K562 (cell line): ENCODE results near the gene OXSR1. TPM values are rescaled to one million over a fixed set of nuclear protein-coding genes. Genes with fewer than 3 reads are reported as not detected.

Experiments used
- ATAC-seq: fragments of 200-7000 bp; cut with Tn5 transposase; 3 replicates; pipeline ENCODE4 v1.9.1; 2020; ENCODE audit warnings: moderate library complexity
- BruUV-seq: library from RNA; stranded (reverse); fragments of 400-500 nt; replicated peaks from 2 replicates; lab custom pipeline; 2021; lab: Mats Ljungman, UMichigan
- CTCF ChIA-PET: fragments of 300-600 bp; formaldehyde crosslinking; extraction: SDS; loops from one replicate; lab custom pipeline; 2021; ENCODE audit warnings: low intra/inter-chr PET ratio; lab: Yijun Ruan, JAX
- POLR2A ChIA-PET: fragments of 300-600, 350-650 bp; sonication (Branson Sonifier 250); formaldehyde crosslinking; extraction: SDS; loops from one replicate; lab custom pipeline; 2021; ENCODE audit warnings: antibody characterized with exemption, inconsistent platforms; lab: Yijun Ruan, JAX
- DNase-seq, 4 experiments: peaks; one replicate each; pipeline versions ENCODE4 v3.0.0 to v3.0.0-alpha.2; 2011 to 2018; ENCODE audit warnings: low spot score in 3 of 4, mixed read lengths in 3 of 4; ENCODE audit errors: extremely low read depth in 1 of 4
- FAIRE-seq: peaks from 2 replicates; lab custom pipeline; 2011; peaks lifted over from hg19 to GRCh38; lab: Jason Lieb, UNC
- H2AFZ ChIP-seq: 2 replicates; pipeline ENCODE4 v1.6.0; 2011; ENCODE audit warnings: low read depth, low read length, control low read depth, inconsistent platforms
- H3K27ac ChIP-seq: fragments of 200-600 bp; 3 replicates; pipeline ENCODE4 v1.8.0; 2011; ENCODE audit warnings: low read depth, mild to moderate bottlenecking, control low read depth, inconsistent platforms, low read length, moderate library complexity, mixed read lengths; ENCODE audit errors: extremely low read depth
- H3K27me3 ChIP-seq, 2 experiments: fragments of 300-600 bp in 1 of 2; 2 replicates in 1 of 2; 3 replicates in 1 of 2; pipeline versions ENCODE4 v1.6.0 to v1.8.0; 2011; ENCODE audit warnings: inconsistent platforms in 2 of 2, low read length in 2 of 2, mild to moderate bottlenecking in 1 of 2, mixed read lengths in 1 of 2, moderate library complexity in 1 of 2; ENCODE audit not compliant: control insufficient read depth in 2 of 2, insufficient read depth in 2 of 2
- H3K36me3 ChIP-seq: fragments of 300-600 bp; 3 replicates; pipeline ENCODE4 v1.8.0; 2011; ENCODE audit warnings: mild to moderate bottlenecking, low read length, inconsistent platforms; ENCODE audit not compliant: control insufficient read depth, insufficient read depth
- H3K4me1 ChIP-seq, 2 experiments: fragments of 200-600 bp in 1 of 2; replicated peaks in 1 of 2; 2 replicates in 1 of 2; 3 replicates in 1 of 2; pipeline versions ENCODE4 v1.5.1 to v1.8.0; 2011; ENCODE audit warnings: inconsistent platforms in 2 of 2, low read length in 2 of 2, mild to moderate bottlenecking in 1 of 2, mixed read lengths in 1 of 2, moderate library complexity in 1 of 2; ENCODE audit not compliant: control insufficient read depth in 2 of 2, insufficient read depth in 2 of 2
- H3K4me2 ChIP-seq: 2 replicates; pipeline ENCODE4 v1.6.1; 2011; ENCODE audit warnings: low read length, control low read depth, inconsistent platforms, mixed read lengths; ENCODE audit not compliant: insufficient read depth
- H3K4me3 ChIP-seq: fragments of 200-600 bp; sonication (generic), shearing (Covaris generic); 2 replicates; pipeline ENCODE4 v1.5.1; 2016; ENCODE audit warnings: control low read depth, inconsistent platforms
- H3K79me2 ChIP-seq: fragments of 200-600 bp; 3 replicates; pipeline ENCODE4 v1.8.0; 2011; ENCODE audit warnings: low read length, inconsistent platforms; ENCODE audit not compliant: control insufficient read depth, insufficient read depth
- H3K9ac ChIP-seq, 2 experiments: 2 replicates each; pipeline versions ENCODE4 v1.6.0 to v1.6.1; 2011; ENCODE audit warnings: low read depth in 2 of 2, low read length in 2 of 2, control low read depth in 1 of 2, inconsistent platforms in 1 of 2, mild to moderate bottlenecking in 1 of 2, mixed read lengths in 1 of 2; ENCODE audit not compliant: insufficient read depth in 1 of 2
- H3K9me1 ChIP-seq: one replicate; pipeline ENCODE4 v1.6.0; 2011; ENCODE audit warnings: inconsistent platforms, mild to moderate bottlenecking, low read length, moderate library complexity; ENCODE audit not compliant: control insufficient read depth, insufficient read depth
- H3K9me3 ChIP-seq: replicated peaks from 2 replicates; pipeline ENCODE4 v1.5.1; 2011; ENCODE audit warnings: low read depth, low read length, inconsistent platforms; ENCODE audit not compliant: control insufficient read depth, insufficient read depth
- H4K20me1 ChIP-seq: replicated peaks from 2 replicates; pipeline ENCODE4 v1.6.1; 2011; ENCODE audit warnings: low read length, inconsistent platforms, mixed read lengths; ENCODE audit not compliant: control insufficient read depth, insufficient read depth
- BDP1 ChIP-seq: IDR thresholded peaks from 3 replicates; pipeline ENCODE4 v1.6.1; 2011; ENCODE audit not compliant: insufficient read length, insufficient read depth
- CEBPB ChIP-seq: fragments of 450-650 bp; IDR thresholded peaks from 2 replicates; pipeline ENCODE4 v1.6.1; 2016; ENCODE audit warnings: missing genetic modification characterization, missing compliant biosample characterization
- DIDO1 ChIP-seq: fragments of 450-650 bp; IDR thresholded peaks from 2 replicates; pipeline ENCODE4 v1.6.1; 2016; ENCODE audit warnings: low read depth, missing biosample characterization, missing genetic modification characterization
- ETV5 ChIP-seq: sonication (generic); formaldehyde crosslinking; IDR thresholded peaks from 2 replicates; pipeline ENCODE4 v1.4.0; 2020; ENCODE audit warnings: low read depth, mild to moderate bottlenecking, missing genetic modification reagents
- JUNB ChIP-seq: fragments of 450-650 bp; formaldehyde crosslinking; conservative IDR thresholded peaks from 2 replicates; pipeline ENCODE4 v1.4.0; 2020; ENCODE audit warnings: mild to moderate bottlenecking
- KDM4B ChIP-seq, 2 experiments: fragments of 450-650 bp in 1 of 2; sonication (generic) in 1 of 2; IDR thresholded peaks; 2 replicates each; pipeline ENCODE4 v1.6.1; 2016 to 2017; ENCODE audit warnings: borderline replicate concordance in 2 of 2, antibody characterized with exemption in 1 of 2, low read depth in 1 of 2, mild to moderate bottlenecking in 1 of 2
- NR2C1 ChIP-seq, 2 experiments: fragments of 450-650 bp; IDR thresholded peaks; 2 replicates each; pipeline ENCODE4 v1.6.1; 2017; ENCODE audit warnings: mild to moderate bottlenecking in 2 of 2, antibody characterized with exemption in 1 of 2, inconsistent platforms in 1 of 2, missing compliant biosample characterization in 1 of 2, missing genetic modification characterization in 1 of 2
- PCBP1 ChIP-seq: fragments of 200-400 bp; formaldehyde crosslinking; IDR thresholded peaks from 2 replicates; pipeline ENCODE4 v1.6.1; 2018; ENCODE audit warnings: mild to moderate bottlenecking, low read depth, low read length; ENCODE audit not compliant: poor library complexity, severe bottlenecking
- TAF1 ChIP-seq: IDR thresholded peaks from 2 replicates; pipeline ENCODE4 v1.6.1; 2011; ENCODE audit warnings: mild to moderate bottlenecking, low read length, moderate library complexity; ENCODE audit not compliant: insufficient read depth, control insufficient read depth, severe bottlenecking; ENCODE audit errors: extremely low read depth
- TAF7 ChIP-seq: fragments of 450-650 bp; IDR thresholded peaks from 2 replicates; pipeline ENCODE4 v1.6.1; 2016; ENCODE audit warnings: missing genetic modification characterization, missing compliant biosample characterization
- TBP ChIP-seq: optimal IDR thresholded peaks from 2 replicates; pipeline ENCODE3; 2011; ENCODE audit warnings: low read depth, low read length, improper control_type of control experiment
- YY1 ChIP-seq, 3 experiments: IDR thresholded peaks; 2 replicates each; pipeline ENCODE4 v1.6.1; 2011; ENCODE audit warnings: low read length in 2 of 3, mild to moderate bottlenecking in 2 of 3, moderate library complexity in 2 of 3, borderline replicate concordance in 1 of 3, control low read depth in 1 of 3, low read depth in 1 of 3; ENCODE audit not compliant: insufficient read depth in 3 of 3, insufficient replicate concordance in 2 of 3, control insufficient read depth in 1 of 3, insufficient read length in 1 of 3; ENCODE audit errors: extremely low read depth in 1 of 3
- ZNF445 ChIP-seq: fragments of 250-450 bp; sonication (Bioruptor Pico); IDR thresholded peaks from 2 replicates; pipeline ENCODE4 v1.4.0; 2020; ENCODE audit warnings: low read depth, mild to moderate bottlenecking, moderate library complexity
- WGBS: fragments of 100-300 bp; shearing (Covaris generic); methylation state at CpG from one replicate; pipeline ENCODE4 v1.1.6; 2016; ENCODE audit warnings: low coverage, mixed read lengths; ENCODE audit not compliant: insufficient coverage; ENCODE audit errors: missing lambda C conversion rate; 5-methylcytosine and 5-hydroxymethylcytosine counted together
- in situ Hi-C: fragments of 300-500 bp; cut with MboI; formaldehyde crosslinking; loops from 4 replicates; pipeline ENCODE4 v1.15.0; 2018; ENCODE audit warnings: inconsistent platforms, mixed read lengths
- intact Hi-C: fragments of 100-400 bp; cut with micrococcal nuclease; formaldehyde crosslinking; loops from 2 replicates; pipeline ENCODE4 v1.14.2; 2022
- polyA plus RNA-seq, 8 experiments: library from polyadenylated mRNA; depleted of rRNA in 4 of 8; stranded (reverse) in 5 of 8; unstranded in 3 of 8; fragments of >200 nt; fragmentation: Nextera tagmentation in 2 of 8; fragmentation: Illumina TruSeq in 1 of 8; extraction: Ambion mirVana in 2 of 8; extraction: Trizol in 1 of 8; gene quantifications; 2 replicates each; pipeline versions ENCODE4 v1.2.1 to v1.2.3, GENCODE V29; 2011 to 2014; ENCODE audit warnings: inconsistent platforms in 1 of 8, missing spikeins in 1 of 8
- total RNA-seq, 7 experiments: library from RNA; depleted of rRNA in 6 of 7; stranded (reverse); fragments of >200 nt in 6 of 7; fragmentation: Illumina TruSeq in 2 of 7; extraction: Trizol in 2 of 7; gene quantifications; 2 replicates each; pipeline versions ENCODE4 v1.2.1 to v1.2.3, GENCODE V29; 2011 to 2021; ENCODE audit warnings: low replicate concordance in 1 of 7
- TF ChIP-seq, protein P1 (sequence below): sonication (generic); formaldehyde crosslinking; IDR thresholded peaks from 2 replicates; pipeline ENCODE4 v1.8.1; 2023; ENCODE audit warnings: mild to moderate bottlenecking, missing genetic modification reagents
- TF ChIP-seq, protein P2 (sequence below): sonication (generic); formaldehyde crosslinking; IDR thresholded peaks from 2 replicates; pipeline ENCODE4 v1.5.0; 2020; ENCODE audit warnings: missing genetic modification reagents

OXSR1 gene
- total and polyA plus RNA-seq, 9 of the 15 experiments (the other 6 are each of a cell fraction or from before 2014, with no cell fraction given) = 15.7 to 87.6 (median 48.7) TPM

GRCh38 chr3:38157117-38157516, 8.2 kb upstream of the OXSR1 start:
- H3K27me3 ChIP-seq = no peaks in the 10 kb centered on the region
- H3K36me3 ChIP-seq = no peaks in the 10 kb centered on the region
- no peak overlapping the region for H3K4me2 ChIP-seq
- no peaks in the 10 kb centered on the region for H4K20me1 ChIP-seq
- peaks cover 0 to 2% of the 10 kb centered on the region in 2 experiments; a peak in 1 of 5 replicates for H3K4me1 ChIP-seq
- H2AFZ ChIP-seq = peak overlapping the region; percentile 55
- 70% methylated on average over 2 of the region's 2 CpGs for WGBS
- in situ Hi-C loops = no loop called here
- BruUV-seq = no TSS peak
- H3K79me2 ChIP-seq = no peaks in the 10 kb centered on the region
- no peak overlapping the region for H3K4me3 ChIP-seq
- no peaks in the 10 kb centered on the region for H3K9me3 ChIP-seq
- POLR2A ChIA-PET = interaction anchor here (1.1 to 2.2 kb wide), 3 partner anchors 8 to 15 kb away, joined by 3 to 8 read pairs (median 5); partner anchors contain the start of gene OXSR1
- peak in 1 of 4 experiments; percentile 30 for DNase-seq
- intact Hi-C loops = no loop called here
- ATAC-seq = peak; percentile 44
- FAIRE-seq = no peak
- no peaks in the 10 kb centered on the region for H3K9me1 ChIP-seq
- H3K27ac ChIP-seq = no peak overlapping the region
- no peak overlapping the region for H3K9ac ChIP-seq
- no peak for TF ChIP-seq TAF1
- TF ChIP-seq JUNB (CRISPR knock-in tag) = no peak
- no peak for TF ChIP-seq NR2C1 (IDR thresholded peaks at IDR 0.05)
- no peak for TF ChIP-seq NR2C1 (tag; IDR thresholded peaks at IDR 0.05)
- no peak for TF ChIP-seq ETV5 (CRISPR knock-in tag)
- TF ChIP-seq PCBP1 = no peak
- no peak for TF ChIP-seq DIDO1 (tag)
- TF ChIP-seq YY1 (IDR thresholded peaks at IDR 0.05; ENCODE audit: borderline replicate concordance in 1 of 3, control insufficient read depth in 1 of 3, extremely low read depth in 1 of 3, insufficient read depth in 3 of 3, insufficient read length in 1 of 3, insufficient replicate concordance in 2 of 3, low read depth in 1 of 3, low read length in 2 of 3) = peak in 1 of 3 experiments; percentile 68
- TF ChIP-seq TAF7 (tag) = no peak
- TF ChIP-seq BDP1 = no peak
- TF ChIP-seq CEBPB (tag) = no peak
- no peak for TF ChIP-seq ZNF445 (CRISPR knock-in tag)
- no peak for TF ChIP-seq KDM4B (IDR thresholded peaks at IDR 0.05; ENCODE audit: borderline replicate concordance in 2 of 2, low read depth in 1 of 2)
- TF ChIP-seq, protein P1, sequence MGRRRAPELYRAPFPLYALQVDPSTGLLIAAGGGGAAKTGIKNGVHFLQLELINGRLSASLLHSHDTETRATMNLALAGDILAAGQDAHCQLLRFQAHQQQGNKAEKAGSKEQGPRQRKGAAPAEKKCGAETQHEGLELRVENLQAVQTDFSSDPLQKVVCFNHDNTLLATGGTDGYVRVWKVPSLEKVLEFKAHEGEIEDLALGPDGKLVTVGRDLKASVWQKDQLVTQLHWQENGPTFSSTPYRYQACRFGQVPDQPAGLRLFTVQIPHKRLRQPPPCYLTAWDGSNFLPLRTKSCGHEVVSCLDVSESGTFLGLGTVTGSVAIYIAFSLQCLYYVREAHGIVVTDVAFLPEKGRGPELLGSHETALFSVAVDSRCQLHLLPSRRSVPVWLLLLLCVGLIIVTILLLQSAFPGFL = no peak
- TF ChIP-seq TBP = no peak
- TF ChIP-seq, protein P2, sequence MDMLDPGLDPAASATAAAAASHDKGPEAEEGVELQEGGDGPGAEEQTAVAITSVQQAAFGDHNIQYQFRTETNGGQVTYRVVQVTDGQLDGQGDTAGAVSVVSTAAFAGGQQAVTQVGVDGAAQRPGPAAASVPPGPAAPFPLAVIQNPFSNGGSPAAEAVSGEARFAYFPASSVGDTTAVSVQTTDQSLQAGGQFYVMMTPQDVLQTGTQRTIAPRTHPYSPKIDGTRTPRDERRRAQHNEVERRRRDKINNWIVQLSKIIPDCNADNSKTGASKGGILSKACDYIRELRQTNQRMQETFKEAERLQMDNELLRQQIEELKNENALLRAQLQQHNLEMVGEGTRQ = peak; percentile 32
- CTCF ChIA-PET = no interaction called here
